Glutamatergic neuron (in vitro differentiated cells): ENCODE results near the gene CAPN5. TPM values are rescaled to one million over a fixed set of nuclear protein-coding genes. Genes with fewer than 3 reads are reported as not detected.

Experiments used
- DNase-seq: peaks from one replicate; pipeline ENCODE4 v3.0.0; 2022
- H3K27ac Mint-ChIP-seq: one replicate; pipeline ENCODE4 v1.8.0; 2020; ENCODE audit warnings: mild to moderate bottlenecking, mixed read lengths, inconsistent platforms; ENCODE audit not compliant: unreplicated experiment
- H3K27me3 Mint-ChIP-seq: one replicate; pipeline ENCODE4 v1.8.0; 2020; ENCODE audit warnings: mild to moderate bottlenecking, moderate library complexity, mixed read lengths, inconsistent platforms; ENCODE audit not compliant: unreplicated experiment
- H3K36me3 Mint-ChIP-seq: one replicate; pipeline ENCODE4 v1.8.0; 2020; ENCODE audit warnings: mild to moderate bottlenecking, mixed read lengths, inconsistent platforms; ENCODE audit not compliant: unreplicated experiment
- H3K4me1 Mint-ChIP-seq: one replicate; pipeline ENCODE4 v1.8.0; 2020; ENCODE audit warnings: mild to moderate bottlenecking, low read depth, mixed read lengths, inconsistent platforms; ENCODE audit not compliant: unreplicated experiment
- H3K4me3 Mint-ChIP-seq: one replicate; pipeline ENCODE4 v1.8.0; 2020; ENCODE audit warnings: mild to moderate bottlenecking, mixed read lengths, inconsistent platforms; ENCODE audit not compliant: unreplicated experiment
- H3K9me3 Mint-ChIP-seq: one replicate; pipeline ENCODE4 v1.8.0; 2020; ENCODE audit warnings: mild to moderate bottlenecking, moderate library complexity, mixed read lengths, inconsistent platforms; ENCODE audit not compliant: unreplicated experiment
- CTCF ChIP-seq: fragments of 200-600 bp; sonication (generic); IDR thresholded peaks from one replicate; pipeline ENCODE4 v1.5.0; 2021; ENCODE audit not compliant: partially characterized antibody, unreplicated experiment
- total RNA-seq: library from RNA; stranded (reverse); fragmentation: NEBNext Ultra II Directional; extraction: Animal tissue kit (Norgen Biotek cat#: 25700); gene quantifications from one replicate; pipeline ENCODE4 v1.2.1, GENCODE V29; 2021; ENCODE audit not compliant: unreplicated experiment

The CAPN5 gene
- total RNA-seq, 1 donor from 2014 or later, result 45.0 TPM

DNA sequence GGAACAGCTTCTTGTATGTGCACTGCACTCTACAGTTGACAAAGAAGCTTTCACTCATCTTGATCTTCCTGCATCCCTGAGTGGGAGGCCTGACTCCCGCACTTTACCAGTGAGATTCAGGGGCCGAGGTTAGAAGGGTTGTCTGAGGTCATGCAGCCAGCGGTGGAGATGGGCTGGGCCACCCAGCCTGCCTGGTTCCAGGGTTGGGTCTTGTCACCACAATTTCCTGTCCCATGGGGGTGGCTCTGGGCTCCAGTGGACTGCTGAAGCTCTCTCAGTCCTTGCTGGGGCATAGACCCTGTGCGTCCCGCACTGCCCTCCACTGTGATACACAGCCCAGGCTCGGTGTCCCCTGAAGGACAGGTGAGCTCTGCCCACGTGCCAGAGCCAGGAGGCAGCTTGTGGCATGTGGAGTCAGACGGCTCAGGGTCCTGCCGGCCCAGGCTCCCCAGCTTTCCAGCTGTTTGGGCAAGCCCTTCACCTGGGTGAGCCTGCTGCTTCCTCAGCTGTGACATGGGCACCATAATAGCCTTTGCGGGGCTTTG is 54.4 kb downstream of the CAPN5 start:
- no peak overlapping the region for H3K27ac Mint-ChIP-seq
- no peak for DNase-seq
- H3K9me3 Mint-ChIP-seq, result no peaks in the 10 kb centered on the region
- no peaks in the 10 kb centered on the region for H3K36me3 Mint-ChIP-seq
- no peak for TF ChIP-seq CTCF
- H3K27me3 Mint-ChIP-seq, result peaks cover under 1% of the 10 kb centered on the region
- H3K4me1 Mint-ChIP-seq, result no peaks in the 10 kb centered on the region
- H3K4me3 Mint-ChIP-seq, result no peak overlapping the region

DNA sequence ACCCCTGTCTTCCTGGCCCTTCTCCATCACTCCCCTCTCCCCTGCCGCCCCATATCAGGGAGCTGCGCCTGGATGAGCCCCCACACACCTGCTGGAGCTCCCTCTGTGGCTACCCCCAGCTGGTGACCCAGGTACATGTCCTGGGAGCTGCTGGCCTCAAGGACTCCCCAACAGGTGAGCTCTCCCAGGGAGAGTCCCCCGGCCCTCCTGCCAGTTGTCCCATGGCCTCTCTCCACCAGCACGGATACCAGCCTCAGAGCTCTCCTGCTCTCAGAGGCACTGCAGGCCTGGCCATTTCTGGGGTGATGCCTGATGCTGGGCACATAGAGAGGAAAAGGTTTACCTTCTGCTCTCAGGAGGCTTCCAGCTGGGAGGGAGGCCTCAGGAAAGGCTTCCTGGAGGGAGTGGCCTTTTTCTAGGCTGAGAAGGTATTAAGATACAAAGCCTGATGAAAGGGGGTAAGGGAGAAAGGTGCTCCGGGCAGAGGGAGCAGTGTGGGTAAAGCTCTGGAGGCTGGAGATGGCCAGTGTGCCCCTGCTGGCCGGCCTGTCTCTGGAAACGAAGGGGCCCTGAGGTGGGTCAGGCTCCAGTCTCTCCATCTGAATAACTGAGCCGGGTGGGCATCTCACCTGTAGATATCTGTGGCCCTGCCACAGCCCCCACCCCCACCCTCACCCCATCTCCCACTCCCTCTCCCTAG is 55.3 kb downstream of the CAPN5 start:
- TF ChIP-seq CTCF, result no peak
- H3K9me3 Mint-ChIP-seq, result peaks cover 6% of the 10 kb centered on the region
- H3K4me3 Mint-ChIP-seq, result no peak overlapping the region
- no peak for DNase-seq
- H3K27me3 Mint-ChIP-seq, result peaks cover 3% of the 10 kb centered on the region
- no peaks in the 10 kb centered on the region for H3K36me3 Mint-ChIP-seq
- no peaks in the 10 kb centered on the region for H3K4me1 Mint-ChIP-seq
- H3K27ac Mint-ChIP-seq, result no peak overlapping the region

- H3K36me3 Mint-ChIP-seq, result no peaks in the 10 kb centered on the region
- no peak for TF ChIP-seq CTCF
- no peak overlapping the region for H3K27ac Mint-ChIP-seq
- peaks cover 6% of the 10 kb centered on the region for H3K27me3 Mint-ChIP-seq
- peaks cover 3% of the 10 kb centered on the region for H3K4me1 Mint-ChIP-seq
- H3K4me3 Mint-ChIP-seq, result no peak overlapping the region
- peaks cover 6% of the 10 kb centered on the region for H3K9me3 Mint-ChIP-seq
- DNase-seq, result no peak
These were observed 55.9 kb downstream of the CAPN5 start for GRCh38 chr11:77122576-77123212.

GRCh38 chr11:77123591-77123990 is 56.8 kb downstream of the CAPN5 start:
- Mint-ChIP-seq H3K27ac (no peak overlapping the region), H3K4me3 (no peak overlapping the region)
- no peak for DNase-seq

More at GRCh38 chr11:77123591-77123990, 56.8 kb downstream of the CAPN5 start:
- Mint-ChIP-seq H3K27me3 (peaks cover 7% of the 10 kb centered on the region), H3K4me1 (peaks cover 10% of the 10 kb centered on the region), H3K9me3 (peaks cover 6% of the 10 kb centered on the region), H3K36me3 (no peaks in the 10 kb centered on the region)
- no peak for TF ChIP-seq CTCF
